ENCODE measurements around the gene DTHD1.

Gene DTHD1

GRCh38 chr4:36391411-36391810 lies 110.0 kb downstream of the DTHD1 start:
- Histone ChIP-seq H3K36me3 (ENCODE audit: control insufficient read depth in 4 of 4, insufficient read depth in 4 of 4, low read length in 3 of 4) (no peaks in the 10 kb centered on the region), H3K27me3 (replicated peaks in 2 of 5; ENCODE audit: control insufficient read depth in 4 of 5, insufficient read depth in 5 of 5, low read length in 4 of 5) (no peaks in the 10 kb centered on the region), H3K4me3 (ENCODE audit: control insufficient read depth in 1 of 7, extremely low read depth in 1 of 7, insufficient read depth in 4 of 7, low read depth in 2 of 7, low read length in 6 of 7) (no peak overlapping the region), H3K27ac (ENCODE audit: insufficient read depth in 1 of 2, low read depth in 1 of 2, low read length in 2 of 2, poor library complexity in 1 of 2, severe bottlenecking in 2 of 2) (no peak overlapping the region), H3K9me3 (ENCODE audit: control extremely low read depth in 1 of 5, control insufficient read depth in 4 of 5, insufficient read depth in 2 of 5, low read depth in 1 of 5, low read length in 4 of 5) (no peaks in the 10 kb centered on the region), H3K4me1 (ENCODE audit: control extremely low read depth in 1 of 4, control insufficient read depth in 4 of 4, insufficient read depth in 4 of 4, low read length in 3 of 4) (peaks cover under 1 to 4% (median 4%) of the 10 kb centered on the region in 4 experiments)
- no CpG with 5 or more reads among the region's 2 CpGs for WGBS (ENCODE audit: insufficient coverage)
- ChIA-PET POLR2A (interaction anchor here (0.6 kb wide), 1 partner anchor 144 kb away, joined by 5 read pairs; no protein-coding TSS in a partner anchor), CTCF (interaction anchor here (0.8 to 2.5 kb wide), 2 partner anchors 9 to 60 kb away, joined by 3 to 8 read pairs; no protein-coding TSS in a partner anchor)
- DNase-seq: no peak

GRCh38 chr4:36392024-36392423 lies 110.6 kb downstream of the DTHD1 start:
- ChIA-PET CTCF (interaction anchor here (1.0 to 2.5 kb wide), 2 partner anchors 8 to 10 kb away, joined by 3 to 8 read pairs; no protein-coding TSS in a partner anchor), POLR2A (no interaction called here)

GRCh38 chr4:36392916-36393315 lies 111.5 kb downstream of the DTHD1 start:
- H3K36me3 ChIP-seq (ENCODE audit: control insufficient read depth in 4 of 4, insufficient read depth in 4 of 4, low read length in 3 of 4): no peaks in the 10 kb centered on the region
- POLR2A ChIA-PET: no interaction called here
- no peaks in the 10 kb centered on the region for H3K27me3 ChIP-seq (replicated peaks in 2 of 5; ENCODE audit: control insufficient read depth in 4 of 5, insufficient read depth in 5 of 5, low read length in 4 of 5)
- CTCF ChIA-PET: interaction anchor here (1.0 kb wide), 1 partner anchor 9 kb away, joined by 3 read pairs; no protein-coding TSS in a partner anchor
- no peaks in the 10 kb centered on the region for H3K4me1 ChIP-seq (ENCODE audit: control extremely low read depth in 1 of 4, control insufficient read depth in 4 of 4, insufficient read depth in 4 of 4, low read length in 3 of 4)
- no peak overlapping the region for H3K4me3 ChIP-seq (ENCODE audit: control insufficient read depth in 1 of 7, extremely low read depth in 1 of 7, insufficient read depth in 4 of 7, low read depth in 2 of 7, low read length in 6 of 7)
- H3K27ac ChIP-seq (ENCODE audit: insufficient read depth in 1 of 2, low read depth in 1 of 2, low read length in 2 of 2, poor library complexity in 1 of 2, severe bottlenecking in 2 of 2): no peak overlapping the region
- 100% methylated on average over 2 of the region's 4 CpGs for WGBS (ENCODE audit: insufficient coverage)
- no peaks in the 10 kb centered on the region for H3K9me3 ChIP-seq (ENCODE audit: control extremely low read depth in 1 of 5, control insufficient read depth in 4 of 5, insufficient read depth in 2 of 5, low read depth in 1 of 5, low read length in 4 of 5)
- no peak for DNase-seq

More at GRCh38 chr4:36392024-36392423, 110.6 kb downstream of the DTHD1 start:
- no peak overlapping the region for H3K4me3 ChIP-seq (ENCODE audit: control insufficient read depth in 1 of 7, extremely low read depth in 1 of 7, insufficient read depth in 4 of 7, low read depth in 2 of 7, low read length in 6 of 7)
- WGBS (ENCODE audit: insufficient coverage): no CpG with 5 or more reads among the region's 1 CpG
- DNase-seq: no peak
- H3K27me3 ChIP-seq (replicated peaks in 2 of 5; ENCODE audit: control insufficient read depth in 4 of 5, insufficient read depth in 5 of 5, low read length in 4 of 5): no peaks in the 10 kb centered on the region
- H3K36me3 ChIP-seq (ENCODE audit: control insufficient read depth in 4 of 4, insufficient read depth in 4 of 4, low read length in 3 of 4): no peaks in the 10 kb centered on the region
- no peaks in the 10 kb centered on the region for H3K9me3 ChIP-seq (ENCODE audit: control extremely low read depth in 1 of 5, control insufficient read depth in 4 of 5, insufficient read depth in 2 of 5, low read depth in 1 of 5, low read length in 4 of 5)
- H3K4me1 ChIP-seq (ENCODE audit: control extremely low read depth in 1 of 4, control insufficient read depth in 4 of 4, insufficient read depth in 4 of 4, low read length in 3 of 4): no peaks in the 10 kb centered on the region
- no peak overlapping the region for H3K27ac ChIP-seq (ENCODE audit: insufficient read depth in 1 of 2, low read depth in 1 of 2, low read length in 2 of 2, poor library complexity in 1 of 2, severe bottlenecking in 2 of 2)
